Measurements from ENCODE around the gene CDT1. TPM values are rescaled to one million over a fixed set of nuclear protein-coding genes. Genes with fewer than 3 reads are reported as not detected.

Gene CDT1
- total and polyA plus RNA-seq, 10 of the 15 experiments (the other 5 are each of a cell fraction or from before 2014, with no cell fraction given): 0.50 to 87.6 (median 8.8) TPM

DNA sequence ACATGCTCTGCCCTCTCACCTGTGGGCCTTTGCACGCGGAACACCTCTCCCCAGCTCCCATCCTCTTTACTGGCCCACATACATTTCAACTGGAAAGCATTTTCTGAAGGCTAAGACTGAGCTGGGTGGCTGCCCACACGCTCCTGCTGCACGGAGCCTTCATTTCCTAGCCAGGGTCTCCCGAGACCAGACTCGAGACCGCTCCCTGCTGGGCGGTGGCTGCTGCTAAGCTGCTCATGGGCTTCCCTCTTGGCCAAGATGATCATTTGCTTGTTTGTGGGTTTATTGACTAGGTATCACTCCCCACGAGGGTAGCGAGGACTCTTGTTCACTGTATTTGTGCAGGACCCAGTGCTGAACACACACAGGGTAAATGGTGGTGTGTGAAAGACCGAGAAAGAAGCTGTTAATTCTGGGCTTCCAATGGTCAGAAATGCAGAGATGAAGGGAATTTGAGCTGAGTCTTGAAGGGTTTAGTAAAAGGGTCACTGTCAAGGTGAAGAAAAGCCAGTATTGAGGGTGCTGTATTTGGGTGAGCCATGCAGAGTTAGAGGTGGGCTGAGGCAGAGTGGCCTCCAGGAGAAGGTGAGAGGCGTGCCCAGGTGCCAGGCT lies 54.2 kb downstream of the CDT1 start:
- peak overlapping the region; percentile 88 for H3K4me3 ChIP-seq
- H3K27ac ChIP-seq (ENCODE audit: control insufficient read depth, insufficient read depth): peak overlapping the region; percentile 64; the same call in 1 of the 2 replicates
- WGBS (ENCODE audit: insufficient coverage, insufficient replicate concordance, low lambda C conversion rate, missing lambda C conversion rate): 9% methylated on average over 12 of the region's 12 CpGs
- in situ Hi-C loops (cut with MboI) (no loop called here), intact Hi-C loops (cut with micrococcal nuclease; ENCODE audit: unreplicated experiment) (loop anchor here (1.0 to 5.0 kb wide), 3 partner anchors 46 to 121 kb away; partner anchors contain the start of gene APRT)
- H3K4me2 ChIP-seq (ENCODE audit: control insufficient read depth, insufficient read depth): peak overlapping the region; percentile 93
- FAIRE-seq: peak; percentile 99
- no peaks in the 10 kb centered on the region for H3K9me3 ChIP-seq (replicated peaks; ENCODE audit: control insufficient read depth, insufficient read depth, low read length)
- H3K4me1 ChIP-seq (ENCODE audit: control insufficient read depth, insufficient read depth, low read length): peaks cover 23% of the 10 kb centered on the region
- CTCF ChIA-PET: interaction anchor here (0.7 to 2.9 kb wide), 18 partner anchors 12 to 812 kb away, joined by 3 to 19 read pairs (median 3); partner anchors contain the start of gene APRT
- peaks cover 13% of the 10 kb centered on the region for H3K79me2 ChIP-seq (ENCODE audit: control insufficient read depth, insufficient read depth, low read length)
- H4K20me1 ChIP-seq (ENCODE audit: control insufficient read depth, insufficient read depth): 0 out of 2 replicates have a peak, but pooled peaks cover 2% of the 10 kb centered on the region
- SMC1A ChIA-PET (ENCODE audit: uncharacterized antibody, unreplicated experiment): interaction anchor here (0.7 to 2.0 kb wide), 11 partner anchors 17 to 154 kb away, joined by 3 to 5 read pairs (median 3); no protein-coding TSS in a partner anchor
- ATAC-seq: peak; percentile 78
- DNase-seq (ENCODE audit: low read depth, low spot score): no peak
- peaks cover 4 to 5% of the 10 kb centered on the region in 2 experiments; a peak in 3 of 4 replicates for H3K36me3 ChIP-seq (ENCODE audit: control insufficient read depth in 2 of 2, insufficient read depth in 2 of 2, low read length in 1 of 2)
- BruUV-seq (replicated peaks): no TSS peak
- RAD21 ChIA-PET (ENCODE audit: unreplicated experiment): interaction anchor here (0.8 to 1.8 kb wide), 7 partner anchors 46 to 359 kb away, joined by 3 to 14 read pairs (median 4); partner anchors contain the start of genes APRT, CDH15, PIEZO1 and ZNF778
- H3K9ac ChIP-seq (ENCODE audit: control insufficient read depth, insufficient read depth, low read length): peak overlapping the region; percentile 69
- peak overlapping the region; percentile 95 for H2AFZ ChIP-seq (ENCODE audit: control insufficient read depth, low read depth, low read length)
- POLR2A ChIA-PET: interaction anchor here (0.9 to 1.5 kb wide), 4 partner anchors 45 to 307 kb away, joined by 3 to 8 read pairs (median 4); partner anchors contain the start of gene APRT
- no peaks in the 10 kb centered on the region for H3K27me3 ChIP-seq (replicated peaks in 1 of 2; ENCODE audit: control insufficient read depth in 2 of 2, insufficient read depth in 2 of 2, low read length in 1 of 2)
- peak; percentile 61 for TF ChIP-seq RAD21 (IDR thresholded peaks at IDR 0.05; ENCODE audit: insufficient read depth, low read depth, low read length)
- TF ChIP-seq HDAC2 (IDR thresholded peaks at IDR 0.05): no peak
- peak; percentile 69; the same call in 1 of the 2 replicates for TF ChIP-seq YY1 (IDR thresholded peaks at IDR 0.05; ENCODE audit: low read depth, low read length)
- TF ChIP-seq IRF4 (IDR thresholded peaks at IDR 0.05; ENCODE audit: low read depth, low read length): no peak
- peak; percentile 43; the same call in 1 of the 2 replicates for TF ChIP-seq SMARCA5 (IDR thresholded peaks at IDR 0.05)
- TF ChIP-seq YBX1 (IDR thresholded peaks at IDR 0.05): no peak
- TF ChIP-seq, protein P1, sequence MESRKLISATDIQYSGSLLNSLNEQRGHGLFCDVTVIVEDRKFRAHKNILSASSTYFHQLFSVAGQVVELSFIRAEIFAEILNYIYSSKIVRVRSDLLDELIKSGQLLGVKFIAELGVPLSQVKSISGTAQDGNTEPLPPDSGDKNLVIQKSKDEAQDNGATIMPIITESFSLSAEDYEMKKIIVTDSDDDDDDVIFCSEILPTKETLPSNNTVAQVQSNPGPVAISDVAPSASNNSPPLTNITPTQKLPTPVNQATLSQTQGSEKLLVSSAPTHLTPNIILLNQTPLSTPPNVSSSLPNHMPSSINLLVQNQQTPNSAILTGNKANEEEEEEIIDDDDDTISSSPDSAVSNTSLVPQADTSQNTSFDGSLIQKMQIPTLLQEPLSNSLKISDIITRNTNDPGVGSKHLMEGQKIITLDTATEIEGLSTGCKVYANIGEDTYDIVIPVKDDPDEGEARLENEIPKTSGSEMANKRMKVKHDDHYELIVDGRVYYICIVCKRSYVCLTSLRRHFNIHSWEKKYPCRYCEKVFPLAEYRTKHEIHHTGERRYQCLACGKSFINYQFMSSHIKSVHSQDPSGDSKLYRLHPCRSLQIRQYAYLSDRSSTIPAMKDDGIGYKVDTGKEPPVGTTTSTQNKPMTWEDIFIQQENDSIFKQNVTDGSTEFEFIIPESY (IDR thresholded peaks at IDR 0.05): no peak
- no peak for TF ChIP-seq IKZF1 (conservative IDR thresholded peaks at IDR 0.05)
- TF ChIP-seq PAX5 (IDR thresholded peaks at IDR 0.05; ENCODE audit: borderline replicate concordance, low read depth, low read length): no peak
- TF ChIP-seq, protein P2, sequence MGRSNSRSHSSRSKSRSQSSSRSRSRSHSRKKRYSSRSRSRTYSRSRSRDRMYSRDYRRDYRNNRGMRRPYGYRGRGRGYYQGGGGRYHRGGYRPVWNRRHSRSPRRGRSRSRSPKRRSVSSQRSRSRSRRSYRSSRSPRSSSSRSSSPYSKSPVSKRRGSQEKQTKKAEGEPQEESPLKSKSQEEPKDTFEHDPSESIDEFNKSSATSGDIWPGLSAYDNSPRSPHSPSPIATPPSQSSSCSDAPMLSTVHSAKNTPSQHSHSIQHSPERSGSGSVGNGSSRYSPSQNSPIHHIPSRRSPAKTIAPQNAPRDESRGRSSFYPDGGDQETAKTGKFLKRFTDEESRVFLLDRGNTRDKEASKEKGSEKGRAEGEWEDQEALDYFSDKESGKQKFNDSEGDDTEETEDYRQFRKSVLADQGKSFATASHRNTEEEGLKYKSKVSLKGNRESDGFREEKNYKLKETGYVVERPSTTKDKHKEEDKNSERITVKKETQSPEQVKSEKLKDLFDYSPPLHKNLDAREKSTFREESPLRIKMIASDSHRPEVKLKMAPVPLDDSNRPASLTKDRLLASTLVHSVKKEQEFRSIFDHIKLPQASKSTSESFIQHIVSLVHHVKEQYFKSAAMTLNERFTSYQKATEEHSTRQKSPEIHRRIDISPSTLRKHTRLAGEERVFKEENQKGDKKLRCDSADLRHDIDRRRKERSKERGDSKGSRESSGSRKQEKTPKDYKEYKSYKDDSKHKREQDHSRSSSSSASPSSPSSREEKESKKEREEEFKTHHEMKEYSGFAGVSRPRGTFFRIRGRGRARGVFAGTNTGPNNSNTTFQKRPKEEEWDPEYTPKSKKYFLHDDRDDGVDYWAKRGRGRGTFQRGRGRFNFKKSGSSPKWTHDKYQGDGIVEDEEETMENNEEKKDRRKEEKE (IDR thresholded peaks at IDR 0.05): no peak
- no peak for TF ChIP-seq ETV6 (conservative IDR thresholded peaks at IDR 0.05 in 1 of 2, IDR thresholded peaks at IDR 0.05 in 1 of 2; ENCODE audit: borderline replicate concordance in 1 of 2, low read depth in 1 of 2)
- TF ChIP-seq BMI1 (IDR thresholded peaks at IDR 0.05; ENCODE audit: borderline replicate concordance): no peak
- TF ChIP-seq CBX5 (IDR thresholded peaks at IDR 0.05; ENCODE audit: low read depth): no peak
- TF ChIP-seq TCF7 (IDR thresholded peaks at IDR 0.05; ENCODE audit: borderline replicate concordance): no peak
- TF ChIP-seq SUZ12 (IDR thresholded peaks at IDR 0.05; ENCODE audit: unreplicated experiment): no peak
- peak; percentile 49; the same call in 1 of the 2 replicates for TF ChIP-seq RUNX3 (IDR thresholded peaks at IDR 0.05; ENCODE audit: low read length)
- no peak for TF ChIP-seq MEF2A (IDR thresholded peaks at IDR 0.05; ENCODE audit: insufficient read depth, low read depth, low read length)
- TF ChIP-seq, protein P3, sequence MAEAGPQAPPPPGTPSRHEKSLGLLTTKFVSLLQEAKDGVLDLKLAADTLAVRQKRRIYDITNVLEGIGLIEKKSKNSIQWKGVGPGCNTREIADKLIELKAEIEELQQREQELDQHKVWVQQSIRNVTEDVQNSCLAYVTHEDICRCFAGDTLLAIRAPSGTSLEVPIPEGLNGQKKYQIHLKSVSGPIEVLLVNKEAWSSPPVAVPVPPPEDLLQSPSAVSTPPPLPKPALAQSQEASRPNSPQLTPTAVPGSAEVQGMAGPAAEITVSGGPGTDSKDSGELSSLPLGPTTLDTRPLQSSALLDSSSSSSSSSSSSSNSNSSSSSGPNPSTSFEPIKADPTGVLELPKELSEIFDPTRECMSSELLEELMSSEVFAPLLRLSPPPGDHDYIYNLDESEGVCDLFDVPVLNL (IDR thresholded peaks at IDR 0.05; ENCODE audit: low read depth, low read length): no peak
